ENCODE results near the gene SORBS2.

The SORBS2 gene

GRCh38 chr4:185656467-185656931 lies 155.5 kb downstream of the SORBS2 start:
- no peak for DNase-seq (ENCODE audit: extremely low spot score, insufficient read length, low read depth)
- no peak for FAIRE-seq

- FAIRE-seq (no peak), DNase-seq (ENCODE audit: extremely low spot score, insufficient read length, low read depth) (no peak)
Measured at GRCh38 chr4:185654965-185655554, 156.9 kb downstream of the SORBS2 start.

GRCh38 chr4:185654311-185654710 lies 157.7 kb downstream of the SORBS2 start:
- no peak for FAIRE-seq
- no peak for DNase-seq (ENCODE audit: extremely low spot score, insufficient read length, low read depth)

- DNase-seq (ENCODE audit: extremely low spot score, insufficient read length, low read depth): no peak
- FAIRE-seq: no peak
Measured at GRCh38 chr4:185651851-185652250, 160.1 kb downstream of the SORBS2 start.

- DNase-seq (ENCODE audit: extremely low spot score, insufficient read length, low read depth) (no peak), FAIRE-seq (no peak)
Measured at GRCh38 chr4:185651137-185651677, 160.8 kb downstream of the SORBS2 start.

GRCh38 chr4:185648631-185649030 lies 163.4 kb downstream of the SORBS2 start:
- FAIRE-seq (no peak), DNase-seq (ENCODE audit: extremely low spot score, insufficient read length, low read depth) (no peak)

GRCh38 chr4:185645403-185645802 lies 166.6 kb downstream of the SORBS2 start:
- no peak for FAIRE-seq
- DNase-seq (ENCODE audit: extremely low spot score, insufficient read length, low read depth): no peak

GRCh38 chr4:185644408-185644807 lies 167.6 kb downstream of the SORBS2 start:
- no peak for DNase-seq (ENCODE audit: extremely low spot score, insufficient read length, low read depth)
- no peak for FAIRE-seq

- FAIRE-seq (no peak), DNase-seq (ENCODE audit: extremely low spot score, insufficient read length, low read depth) (no peak)
Measured at GRCh38 chr4:185642907-185643306, 169.1 kb downstream of the SORBS2 start.

- DNase-seq (ENCODE audit: extremely low spot score, insufficient read length, low read depth) (peak; percentile 11), FAIRE-seq (peak; percentile 83)
Measured at GRCh38 chr4:185640811-185641675, 171.0 kb downstream of the SORBS2 start.

- FAIRE-seq: no peak
- DNase-seq (ENCODE audit: extremely low spot score, insufficient read length, low read depth): no peak
Measured at GRCh38 chr4:185638548-185639301, 173.3 kb downstream of the SORBS2 start.

GRCh38 chr4:185638093-185638492 lies 173.9 kb downstream of the SORBS2 start:
- no peak for DNase-seq (ENCODE audit: extremely low spot score, insufficient read length, low read depth)
- no peak for FAIRE-seq

GRCh38 chr4:185637163-185637875 lies 174.7 kb downstream of the SORBS2 start:
- FAIRE-seq (no peak), DNase-seq (ENCODE audit: extremely low spot score, insufficient read length, low read depth) (no peak)

GRCh38 chr4:185634066-185634652 lies 177.8 kb downstream of the SORBS2 start:
- DNase-seq (ENCODE audit: extremely low spot score, insufficient read length, low read depth): no peak
- FAIRE-seq: peak; percentile 63

- FAIRE-seq (no peak), DNase-seq (ENCODE audit: extremely low spot score, insufficient read length, low read depth) (no peak)
Measured at GRCh38 chr4:185626798-185627197, 185.2 kb downstream of the SORBS2 start.

- FAIRE-seq (no peak), DNase-seq (ENCODE audit: extremely low spot score, insufficient read length, low read depth) (no peak)
Measured at GRCh38 chr4:185625503-185625902, 186.5 kb downstream of the SORBS2 start.

GRCh38 chr4:185624259-185624589 lies 187.8 kb downstream of the SORBS2 start:
- DNase-seq (ENCODE audit: extremely low spot score, insufficient read length, low read depth) (no peak), FAIRE-seq (no peak)

- no peak for DNase-seq (ENCODE audit: extremely low spot score, insufficient read length, low read depth)
Measured at GRCh38 chr4:185623444-185624258, 188.3 kb downstream of the SORBS2 start.

GRCh38 chr4:185608185-185608584 lies 203.8 kb downstream of the SORBS2 start:
- FAIRE-seq (no peak), DNase-seq (ENCODE audit: extremely low spot score, insufficient read length, low read depth) (no peak)

More at GRCh38 chr4:185623444-185624258, 188.3 kb downstream of the SORBS2 start:
- FAIRE-seq: no peak

Measured in GM18507 (cell line).